HL-60 (cell line): ENCODE measurements around the gene PITPNM3.

Experiments used
- DNase-seq, 2 experiments: peaks; one replicate each; pipeline ENCODE4 v3.0.0-alpha.2; 2010 to 2020; ENCODE audit warnings: low read depth in 1 of 2, low spot score in 1 of 2
- H3K27ac ChIP-seq: fragments of 250-450 bp; sonication (Bioruptor Pico); replicated peaks from 2 replicates; pipeline ENCODE4 v1.5.1; 2020; ENCODE audit warnings: mild to moderate bottlenecking, moderate library complexity
- H3K27me3 ChIP-seq: fragments of 250-450 bp; sonication (Bioruptor Pico); 2 replicates; pipeline ENCODE4 v1.5.1; 2021; ENCODE audit warnings: mild to moderate bottlenecking, moderate library complexity; ENCODE audit not compliant: insufficient read depth, poor library complexity, severe bottlenecking
- H3K4me3 ChIP-seq: replicated peaks from 2 replicates; pipeline ENCODE4 v1.5.1; 2011; ENCODE audit warnings: mild to moderate bottlenecking, control low read depth, low read length; ENCODE audit not compliant: insufficient read depth
- GABPA ChIP-seq: IDR thresholded peaks from 2 replicates; pipeline ENCODE4 v1.6.1; 2012; ENCODE audit warnings: low read depth
- POLR2AphosphoS5 ChIP-seq: IDR thresholded peaks from 2 replicates; pipeline ENCODE4 v1.6.1; 2012; ENCODE audit warnings: low read depth
- SPI1 ChIP-seq: IDR thresholded peaks from 2 replicates; pipeline ENCODE4 v1.6.1; 2012; ENCODE audit warnings: low read depth, mild to moderate bottlenecking, borderline replicate concordance
- TF ChIP-seq, protein P1 (sequence below): IDR thresholded peaks from 2 replicates; pipeline ENCODE4 v1.6.1; 2012; ENCODE audit warnings: low read depth; ENCODE audit not compliant: insufficient replicate concordance
- TF ChIP-seq, protein P2 (sequence below): IDR thresholded peaks from one replicate; pipeline ENCODE4 v1.5.1; 2011; ENCODE audit warnings: low read length, control low read depth, inconsistent platforms; ENCODE audit not compliant: insufficient read depth

PITPNM3 gene

DNA sequence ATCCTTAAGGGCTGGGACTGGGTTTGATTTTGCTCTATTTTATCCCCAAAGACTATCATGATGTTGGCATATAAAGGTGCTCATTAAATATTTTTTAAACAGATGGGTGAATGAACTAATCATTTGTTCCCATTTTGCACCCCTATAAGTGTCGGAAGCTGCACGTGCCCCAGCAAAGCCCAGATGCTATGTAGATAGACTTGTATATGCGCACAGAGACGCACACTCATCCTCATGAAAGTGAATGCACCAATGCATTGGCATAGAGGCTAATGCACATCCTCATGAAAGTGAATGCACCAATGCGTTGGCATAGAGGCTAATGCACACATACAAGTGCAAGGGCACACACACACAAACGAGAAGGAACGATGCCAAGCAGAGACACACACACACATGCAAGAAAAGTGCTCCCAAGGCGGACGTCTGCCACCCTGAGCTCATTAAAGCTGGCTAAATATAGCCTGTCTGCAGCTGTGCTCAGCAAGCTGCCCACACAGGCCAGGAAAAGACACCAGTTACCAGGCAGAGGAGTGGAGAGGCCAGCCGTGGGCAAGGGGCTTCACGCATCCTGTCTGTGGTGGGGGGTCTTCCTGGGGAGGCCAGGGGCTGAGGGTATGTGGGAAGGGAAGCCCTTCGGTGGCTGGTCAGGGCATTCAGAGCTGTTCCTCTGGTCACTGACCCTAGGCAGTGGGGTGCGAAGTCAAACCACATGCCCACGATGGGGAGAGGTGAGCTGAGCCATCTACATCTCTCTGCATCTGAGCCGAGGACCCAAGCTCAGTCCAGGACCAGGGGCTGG is 59.5 kb downstream of the PITPNM3 start:
- TF ChIP-seq GABPA (no peak), SPI1 (no peak), POLR2AphosphoS5 (no peak)
- TF ChIP-seq, protein P1, sequence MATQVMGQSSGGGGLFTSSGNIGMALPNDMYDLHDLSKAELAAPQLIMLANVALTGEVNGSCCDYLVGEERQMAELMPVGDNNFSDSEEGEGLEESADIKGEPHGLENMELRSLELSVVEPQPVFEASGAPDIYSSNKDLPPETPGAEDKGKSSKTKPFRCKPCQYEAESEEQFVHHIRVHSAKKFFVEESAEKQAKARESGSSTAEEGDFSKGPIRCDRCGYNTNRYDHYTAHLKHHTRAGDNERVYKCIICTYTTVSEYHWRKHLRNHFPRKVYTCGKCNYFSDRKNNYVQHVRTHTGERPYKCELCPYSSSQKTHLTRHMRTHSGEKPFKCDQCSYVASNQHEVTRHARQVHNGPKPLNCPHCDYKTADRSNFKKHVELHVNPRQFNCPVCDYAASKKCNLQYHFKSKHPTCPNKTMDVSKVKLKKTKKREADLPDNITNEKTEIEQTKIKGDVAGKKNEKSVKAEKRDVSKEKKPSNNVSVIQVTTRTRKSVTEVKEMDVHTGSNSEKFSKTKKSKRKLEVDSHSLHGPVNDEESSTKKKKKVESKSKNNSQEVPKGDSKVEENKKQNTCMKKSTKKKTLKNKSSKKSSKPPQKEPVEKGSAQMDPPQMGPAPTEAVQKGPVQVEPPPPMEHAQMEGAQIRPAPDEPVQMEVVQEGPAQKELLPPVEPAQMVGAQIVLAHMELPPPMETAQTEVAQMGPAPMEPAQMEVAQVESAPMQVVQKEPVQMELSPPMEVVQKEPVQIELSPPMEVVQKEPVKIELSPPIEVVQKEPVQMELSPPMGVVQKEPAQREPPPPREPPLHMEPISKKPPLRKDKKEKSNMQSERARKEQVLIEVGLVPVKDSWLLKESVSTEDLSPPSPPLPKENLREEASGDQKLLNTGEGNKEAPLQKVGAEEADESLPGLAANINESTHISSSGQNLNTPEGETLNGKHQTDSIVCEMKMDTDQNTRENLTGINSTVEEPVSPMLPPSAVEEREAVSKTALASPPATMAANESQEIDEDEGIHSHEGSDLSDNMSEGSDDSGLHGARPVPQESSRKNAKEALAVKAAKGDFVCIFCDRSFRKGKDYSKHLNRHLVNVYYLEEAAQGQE, result no peak
- TF ChIP-seq, protein P2, sequence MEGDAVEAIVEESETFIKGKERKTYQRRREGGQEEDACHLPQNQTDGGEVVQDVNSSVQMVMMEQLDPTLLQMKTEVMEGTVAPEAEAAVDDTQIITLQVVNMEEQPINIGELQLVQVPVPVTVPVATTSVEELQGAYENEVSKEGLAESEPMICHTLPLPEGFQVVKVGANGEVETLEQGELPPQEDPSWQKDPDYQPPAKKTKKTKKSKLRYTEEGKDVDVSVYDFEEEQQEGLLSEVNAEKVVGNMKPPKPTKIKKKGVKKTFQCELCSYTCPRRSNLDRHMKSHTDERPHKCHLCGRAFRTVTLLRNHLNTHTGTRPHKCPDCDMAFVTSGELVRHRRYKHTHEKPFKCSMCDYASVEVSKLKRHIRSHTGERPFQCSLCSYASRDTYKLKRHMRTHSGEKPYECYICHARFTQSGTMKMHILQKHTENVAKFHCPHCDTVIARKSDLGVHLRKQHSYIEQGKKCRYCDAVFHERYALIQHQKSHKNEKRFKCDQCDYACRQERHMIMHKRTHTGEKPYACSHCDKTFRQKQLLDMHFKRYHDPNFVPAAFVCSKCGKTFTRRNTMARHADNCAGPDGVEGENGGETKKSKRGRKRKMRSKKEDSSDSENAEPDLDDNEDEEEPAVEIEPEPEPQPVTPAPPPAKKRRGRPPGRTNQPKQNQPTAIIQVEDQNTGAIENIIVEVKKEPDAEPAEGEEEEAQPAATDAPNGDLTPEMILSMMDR, result no peak
- H3K27me3 ChIP-seq, result no peaks in the 10 kb centered on the region
- no peak overlapping the region for H3K27ac ChIP-seq
- no peak for DNase-seq
- no peak overlapping the region for H3K4me3 ChIP-seq

DNA sequence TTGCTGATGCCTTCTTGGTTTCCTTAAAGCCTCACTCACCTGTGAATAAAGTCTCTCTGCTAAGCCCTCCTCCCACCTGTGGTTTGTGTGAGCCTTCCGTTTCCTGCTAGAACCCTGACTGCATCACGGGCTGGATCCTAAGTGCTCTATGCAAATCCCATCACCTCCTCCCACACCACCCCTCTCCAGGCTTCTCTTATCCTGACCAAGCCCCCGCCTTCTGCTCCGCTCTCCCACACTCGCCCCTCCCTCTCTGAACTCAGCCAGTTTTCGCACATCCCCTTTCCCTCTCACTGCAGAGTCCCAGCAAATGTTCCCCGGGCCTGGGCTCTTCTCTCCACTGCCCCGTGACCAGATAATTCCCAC is 60.3 kb downstream of the PITPNM3 start:
- Histone ChIP-seq H3K27me3 (no peaks in the 10 kb centered on the region), H3K27ac (no peak overlapping the region), H3K4me3 (no peak overlapping the region)
- TF ChIP-seq, protein P1, result no peak
- TF ChIP-seq GABPA (no peak), POLR2AphosphoS5 (no peak), SPI1 (no peak)
- TF ChIP-seq, protein P2, result no peak
- no peak for DNase-seq

DNA sequence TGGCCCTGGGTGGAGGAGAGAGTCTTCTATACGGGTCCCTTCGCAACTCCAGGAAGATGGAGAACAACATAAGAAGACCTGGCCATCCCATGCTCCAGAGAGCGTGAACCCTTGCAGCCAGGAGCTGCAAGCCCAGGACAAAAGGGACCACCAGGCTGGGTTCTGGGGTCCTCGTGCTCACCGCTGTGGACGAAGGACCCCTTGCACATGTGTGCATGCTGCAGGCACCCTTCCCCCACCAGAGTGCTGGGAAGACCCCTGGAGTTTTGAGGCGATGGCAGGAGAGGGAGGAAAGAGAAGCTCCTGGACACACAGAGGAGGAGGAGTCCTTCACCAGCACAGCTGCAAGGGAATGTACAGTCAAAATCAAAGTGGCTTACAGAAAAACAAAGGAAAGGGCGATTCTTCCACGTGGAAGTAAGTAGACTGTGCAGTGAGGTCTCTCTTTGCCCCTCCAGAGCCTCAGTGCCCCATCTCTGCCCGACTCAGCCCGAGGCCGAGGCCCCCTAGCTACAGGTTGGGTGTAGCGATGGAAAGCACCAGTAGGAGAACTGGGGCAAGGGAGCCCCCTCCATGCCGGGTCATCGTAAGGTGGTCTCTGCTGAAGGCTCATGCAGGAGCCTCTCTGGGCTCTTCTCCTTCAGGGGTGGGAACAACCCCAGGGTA is 60.8 kb downstream of the PITPNM3 start:
- Histone ChIP-seq H3K27ac (no peak overlapping the region), H3K4me3 (no peak overlapping the region), H3K27me3 (no peaks in the 10 kb centered on the region)
- TF ChIP-seq SPI1 (no peak), GABPA (no peak), POLR2AphosphoS5 (no peak)
- TF ChIP-seq, protein P2, result no peak
- TF ChIP-seq, protein P1, result no peak
- no peak for DNase-seq
